DLD1 (cell line): ENCODE measurements around the gene DUSP12.

Experiments
- in situ Hi-C: cut with HindIII; loops from 2 replicates; pipeline ENCODE4 v1.10.0; 2017; ENCODE audit warnings: low sequenced_read_pairs

DUSP12 gene

DNA sequence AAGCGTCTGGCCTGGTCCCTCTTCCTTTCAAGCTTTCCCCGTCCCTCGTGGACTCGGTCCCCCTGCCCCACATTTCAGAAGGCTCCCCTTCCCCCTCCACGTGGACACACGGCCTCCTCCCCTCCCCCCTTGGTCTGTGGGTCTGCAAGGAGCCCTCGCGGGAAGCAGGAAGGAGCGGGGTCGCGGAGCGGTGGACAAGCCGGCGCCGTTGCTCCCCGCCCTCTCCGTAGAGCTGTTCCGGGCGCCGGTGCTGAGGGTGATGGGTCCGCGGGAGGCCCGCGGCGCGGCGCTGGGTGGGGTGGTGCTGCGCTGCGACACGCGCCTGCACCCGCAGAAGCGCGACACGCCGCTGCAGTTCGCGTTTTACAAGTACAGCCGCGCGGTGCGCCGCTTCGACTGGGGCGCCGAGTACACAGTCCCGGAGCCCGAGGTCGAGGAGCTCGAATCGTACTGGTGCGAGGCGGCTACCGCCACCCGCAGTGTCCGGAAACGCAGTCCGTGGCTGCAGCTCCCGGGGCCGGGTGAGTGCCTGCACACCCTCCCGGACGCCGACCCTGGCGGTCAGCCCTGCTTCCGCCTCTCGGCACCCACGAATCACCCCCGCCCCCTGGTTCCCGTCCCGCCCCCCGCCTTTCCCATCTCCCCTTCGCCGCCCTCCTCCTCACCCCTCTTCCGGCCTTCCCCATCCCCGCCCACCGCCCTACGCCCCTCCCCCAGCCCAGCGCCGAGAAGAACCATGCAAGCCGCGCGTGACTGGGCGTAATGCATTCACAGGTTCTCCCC is 22.9 kb upstream of the DUSP12 start:
- in situ Hi-C loops: no loop called here

DNA sequence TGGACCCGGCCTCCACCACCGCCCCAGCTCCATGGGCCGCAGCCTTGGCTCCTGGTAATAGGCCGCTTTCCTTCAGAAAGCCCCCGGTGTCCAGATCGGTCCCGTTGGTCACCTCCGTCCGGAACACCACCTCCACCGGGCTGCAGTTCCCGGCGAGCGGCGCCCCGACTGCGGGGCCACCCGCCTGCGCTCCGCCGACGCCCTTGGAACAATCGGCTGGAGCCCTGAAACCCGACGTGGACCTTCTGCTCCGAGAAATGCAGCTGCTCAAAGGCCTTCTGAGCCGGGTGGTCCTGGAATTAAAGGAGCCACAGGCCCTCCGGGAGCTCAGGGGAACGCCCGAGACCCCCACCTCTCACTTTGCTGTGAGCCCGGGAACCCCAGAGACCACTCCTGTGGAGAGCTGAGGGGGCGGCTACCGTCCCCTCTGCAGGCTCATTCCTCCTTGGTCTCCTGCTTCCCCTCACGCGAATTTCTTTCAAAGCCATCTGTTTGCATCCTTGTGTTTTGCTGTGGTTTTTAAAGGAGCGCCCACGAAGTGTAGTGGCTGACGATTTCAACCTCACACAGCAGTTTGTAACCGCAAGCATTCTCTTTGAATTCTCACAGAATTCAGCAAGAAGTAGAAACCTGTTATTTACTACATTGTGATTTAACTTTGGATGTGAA is 22.2 kb upstream of the DUSP12 start:
- in situ Hi-C loops: no loop called here

DNA sequence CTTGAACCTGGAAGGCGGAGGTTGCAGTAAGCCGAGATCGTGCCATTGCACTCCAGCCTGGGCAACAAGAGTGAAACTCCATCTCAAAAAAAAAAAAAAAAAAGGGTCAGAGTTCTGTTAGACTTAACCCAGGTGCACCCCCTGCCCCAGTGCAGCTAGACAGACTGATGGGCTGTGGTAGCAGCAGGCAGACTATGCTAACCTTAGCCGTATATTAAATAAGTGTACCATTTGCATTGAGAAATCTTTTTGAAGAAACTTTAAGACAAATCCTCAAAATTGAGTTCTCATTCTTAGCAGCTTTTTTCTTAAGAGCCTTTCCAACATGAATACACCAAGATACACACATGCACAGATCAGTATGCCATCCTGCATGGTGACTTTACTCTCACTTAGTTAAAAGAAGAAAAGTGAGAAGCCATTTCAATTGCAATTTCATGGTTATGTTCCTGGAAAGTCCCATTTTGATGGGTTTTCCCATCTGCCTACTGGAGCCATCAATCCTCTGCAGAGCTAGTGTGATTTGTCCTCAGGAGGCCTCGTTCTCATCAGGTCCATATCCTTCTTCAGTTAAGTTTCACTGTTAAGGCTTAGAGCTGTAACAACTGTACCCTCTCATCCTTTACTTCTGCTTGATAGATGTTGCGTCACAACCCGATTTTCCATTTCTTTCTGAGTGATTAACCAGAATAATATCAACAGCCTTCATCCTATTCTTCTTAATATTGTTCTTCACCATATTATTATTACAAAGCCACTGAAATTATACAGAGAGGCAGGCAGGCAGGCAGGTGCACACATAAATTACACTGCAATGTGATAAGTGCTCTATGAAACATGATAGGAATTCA is 21.0 kb upstream of the DUSP12 start:
- in situ Hi-C loops: no loop called here

DNA sequence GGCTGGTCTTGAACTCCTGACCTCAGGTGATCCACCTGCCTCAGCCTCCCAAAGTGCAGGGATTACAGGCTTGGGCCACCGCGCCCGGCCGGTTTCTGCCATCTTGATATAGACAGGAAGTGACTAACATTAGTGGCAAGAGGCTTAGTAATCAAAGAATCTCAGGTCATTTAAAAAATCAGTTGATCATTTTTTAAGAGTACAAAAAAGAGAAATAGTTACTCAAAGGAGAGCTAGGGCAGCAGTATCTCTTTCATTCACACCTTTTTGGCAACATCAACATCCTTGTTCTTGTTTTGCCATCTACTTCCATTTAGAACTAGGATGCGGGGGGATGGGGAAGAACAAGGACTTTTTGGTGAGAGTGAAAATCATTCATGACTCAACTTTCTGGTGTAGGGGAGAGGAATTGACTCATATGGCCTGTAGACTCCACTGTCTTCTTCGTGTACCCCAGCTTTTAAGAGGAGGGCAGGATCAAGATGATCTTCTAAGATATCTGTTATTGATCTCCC is 19.5 kb upstream of the DUSP12 start:
- in situ Hi-C loops: no loop called here

DNA sequence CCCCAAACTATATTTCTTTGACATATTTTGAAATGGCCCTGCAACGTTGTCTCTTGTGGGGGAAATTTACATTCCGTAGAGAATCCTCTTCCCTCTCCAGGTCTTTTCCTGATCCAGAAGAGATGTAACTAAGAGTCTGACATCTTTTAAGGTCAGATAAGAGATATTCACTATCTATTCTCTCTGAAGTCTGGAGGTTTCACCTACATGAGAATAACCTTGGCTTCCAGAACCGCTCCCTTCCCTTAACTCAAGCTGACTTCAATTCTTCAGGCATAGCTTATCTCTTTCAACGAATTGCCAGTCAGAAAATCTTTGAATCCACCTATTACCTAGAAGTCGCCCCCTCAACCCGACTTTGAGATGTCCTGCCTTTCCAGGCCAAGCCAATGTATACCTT is 18.3 kb upstream of the DUSP12 start:
- in situ Hi-C loops: no loop called here

DNA sequence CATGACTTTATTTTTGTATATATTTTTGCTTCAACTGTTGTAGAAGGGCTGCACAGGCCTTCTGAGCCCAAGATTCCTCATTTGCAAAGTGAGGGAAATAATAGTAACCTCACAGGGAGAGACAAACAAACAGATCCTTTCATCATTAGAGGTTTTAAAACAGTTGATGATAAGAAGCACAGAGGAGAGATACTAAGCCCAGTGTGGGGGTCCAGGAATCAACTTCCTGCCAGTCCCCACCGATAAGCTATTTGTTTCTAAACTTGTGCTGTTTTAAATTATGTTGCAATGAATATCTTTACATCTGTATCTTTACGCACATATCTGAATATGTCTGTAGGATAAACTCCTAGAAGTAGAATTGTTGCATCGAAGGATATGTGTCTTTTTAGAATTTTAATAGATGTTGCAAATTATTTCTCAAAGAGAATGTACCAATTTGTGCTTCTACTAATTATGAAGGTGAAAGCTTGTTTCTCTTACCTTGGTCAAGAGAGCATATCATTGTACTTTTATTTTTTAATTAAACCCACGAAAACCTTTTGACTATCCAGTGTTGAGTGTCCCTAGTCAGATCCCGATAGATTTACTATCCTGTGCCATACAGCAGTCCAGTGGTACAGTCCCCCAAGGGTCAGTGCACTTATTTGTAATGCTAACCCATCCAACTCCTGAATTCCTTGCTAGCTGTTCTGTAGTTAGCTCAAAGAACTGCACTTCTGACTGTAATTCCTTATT is 17.4 kb upstream of the DUSP12 start:
- in situ Hi-C loops: no loop called here

DNA sequence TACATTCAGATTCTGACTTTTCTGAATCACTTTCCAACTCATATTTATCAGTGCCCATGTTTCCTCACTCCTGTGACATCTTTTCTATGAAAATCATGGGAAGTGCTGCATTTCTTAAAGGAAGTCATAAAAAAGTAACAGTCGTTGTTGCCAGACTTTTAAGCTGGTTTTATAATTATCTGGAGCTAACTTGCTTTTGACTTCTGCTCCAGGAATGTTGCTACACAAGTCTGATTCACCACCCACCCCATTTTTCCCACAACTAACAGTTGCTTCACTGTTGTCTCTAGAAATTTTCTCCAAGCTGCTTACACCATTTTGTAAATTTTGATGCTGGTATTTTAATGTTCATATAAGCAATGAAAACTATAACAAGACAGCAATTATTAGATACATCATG is 16.1 kb upstream of the DUSP12 start:
- in situ Hi-C loops: no loop called here

DNA sequence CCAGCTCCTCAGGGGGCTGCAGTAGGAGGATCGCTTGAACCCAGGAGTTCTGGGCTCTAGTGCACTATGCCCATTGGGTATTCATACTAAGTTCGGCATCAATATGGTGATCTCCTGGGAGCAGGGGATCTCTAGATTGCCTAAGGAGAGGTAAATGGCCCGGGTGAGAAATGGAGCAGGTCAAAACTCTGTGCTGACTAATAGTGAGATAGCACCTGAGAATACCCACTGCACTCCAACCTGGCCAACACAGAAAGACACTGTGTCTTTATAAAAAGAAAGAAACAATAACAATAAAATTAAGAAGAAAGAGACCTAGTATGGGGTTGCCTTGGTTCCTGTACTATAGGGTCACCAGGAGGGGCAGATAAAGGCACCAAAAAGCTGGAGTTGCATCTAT is 13.7 kb upstream of the DUSP12 start:
- in situ Hi-C loops: no loop called here

DNA sequence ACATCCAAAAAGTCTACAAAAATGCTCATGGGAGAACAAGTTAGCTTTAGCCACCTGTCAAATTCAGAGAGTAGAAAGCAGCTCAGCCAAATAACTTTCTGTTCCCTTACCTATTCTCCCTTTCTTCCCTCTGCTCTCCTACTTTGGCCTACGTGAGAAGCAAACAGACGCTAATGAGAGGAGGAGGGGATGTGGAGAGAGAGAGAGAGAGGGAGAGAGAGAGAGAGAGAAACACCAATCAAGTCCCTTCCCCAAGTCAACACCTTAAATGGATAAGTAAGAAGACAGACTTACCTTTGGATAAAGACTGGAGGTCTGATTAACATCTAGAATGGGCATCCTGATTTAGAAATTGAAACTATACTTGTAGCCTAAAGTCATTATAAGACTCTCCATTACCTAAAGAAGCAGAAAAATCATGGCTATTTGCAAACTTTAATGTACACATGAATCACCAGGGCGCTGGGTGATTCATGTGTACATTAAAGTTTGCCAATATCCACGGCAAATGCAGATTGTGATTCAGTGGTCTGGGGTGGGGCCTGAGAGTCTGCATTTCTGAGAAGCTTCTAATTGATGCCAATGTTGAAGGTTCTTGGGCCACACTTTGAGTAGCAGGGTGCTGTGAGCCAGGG is 13.1 kb upstream of the DUSP12 start:
- in situ Hi-C loops: no loop called here

DNA sequence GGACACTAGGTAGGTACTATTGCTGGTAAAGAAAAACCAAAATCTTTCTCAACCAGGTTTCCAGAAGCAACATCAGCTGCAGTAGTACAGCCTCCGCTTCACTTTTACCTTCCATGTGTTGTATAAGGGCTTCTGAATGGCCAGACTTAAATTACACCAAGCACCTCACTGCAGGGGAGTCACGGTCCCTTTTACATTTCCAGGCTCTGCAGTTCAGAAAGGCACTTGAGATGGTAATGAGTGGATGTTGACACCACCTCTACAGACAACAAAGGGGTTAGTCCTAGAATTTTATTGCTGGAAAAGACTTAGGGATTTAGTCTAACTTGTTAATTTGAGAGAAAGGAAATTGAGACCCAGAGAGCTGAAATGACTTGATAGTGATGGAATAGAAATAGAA is 12.0 kb upstream of the DUSP12 start:
- in situ Hi-C loops: no loop called here

DNA sequence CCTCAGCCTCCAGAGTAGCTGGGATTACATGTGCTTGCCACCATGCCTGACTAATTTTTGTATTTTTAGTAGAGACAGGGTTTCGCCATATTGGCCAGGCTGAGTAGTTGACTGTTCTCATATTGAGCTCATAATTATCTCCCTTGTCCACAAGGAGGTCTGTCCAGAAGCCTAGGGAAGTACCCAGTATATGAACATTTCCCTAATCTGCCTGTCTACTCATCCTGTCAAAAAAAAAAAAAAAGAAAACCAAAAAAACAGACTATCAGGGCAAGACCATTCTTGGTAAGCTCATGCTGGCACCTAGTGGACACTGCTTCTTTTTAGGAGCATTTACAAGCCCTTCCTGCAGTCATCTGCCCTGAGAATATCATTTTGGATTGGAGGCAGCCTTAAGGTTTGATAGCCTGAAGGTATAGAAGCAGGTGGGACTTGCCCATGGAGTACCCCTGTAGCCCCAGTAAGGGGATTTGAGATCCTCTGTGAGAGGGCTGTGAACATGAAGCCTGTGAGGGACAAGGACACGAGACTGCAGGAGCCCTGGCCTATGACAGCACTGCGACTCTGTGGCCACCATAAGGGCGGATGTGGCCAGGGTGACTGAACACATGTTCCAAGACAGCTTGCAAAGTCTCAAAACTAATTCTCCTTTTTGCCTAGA is 10.8 kb upstream of the DUSP12 start:
- in situ Hi-C loops: no loop called here

DNA sequence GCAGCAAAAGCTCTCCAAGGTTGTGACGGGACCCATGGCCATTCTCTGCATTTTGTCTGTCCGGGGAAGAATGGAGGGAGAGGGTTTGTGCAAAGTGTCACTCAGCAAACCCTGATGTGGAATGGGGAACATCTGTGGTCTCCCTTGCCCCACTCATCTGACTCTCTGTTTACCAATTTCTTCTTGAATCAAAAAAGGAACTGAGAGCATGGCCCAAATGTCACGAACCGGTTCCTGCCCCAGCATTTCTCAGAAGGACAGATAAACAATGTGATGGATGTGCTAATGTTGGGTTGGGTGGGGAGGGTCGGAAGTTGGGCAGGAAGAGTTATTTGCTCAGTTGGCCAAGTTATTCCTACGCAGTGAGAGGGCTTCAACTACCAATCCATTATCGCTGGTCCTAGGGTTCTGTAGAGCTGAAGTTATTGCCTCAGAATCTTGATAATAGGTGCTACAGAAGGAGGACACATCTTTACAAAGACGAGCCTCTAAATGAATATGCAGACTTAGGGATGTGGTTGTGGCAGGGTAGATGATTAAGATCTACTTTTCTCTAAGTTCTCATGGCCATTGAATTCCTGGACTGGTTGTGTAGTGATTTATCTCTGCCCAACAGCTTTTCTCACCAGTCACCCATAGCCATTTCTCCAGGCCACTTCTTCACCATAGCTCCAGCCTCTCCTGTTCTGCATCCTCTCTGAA is 9.6 kb upstream of the DUSP12 start:
- in situ Hi-C loops: loop anchor here (10.0 kb wide), 1 partner anchor 255 kb away; no protein-coding TSS in a partner anchor

DNA sequence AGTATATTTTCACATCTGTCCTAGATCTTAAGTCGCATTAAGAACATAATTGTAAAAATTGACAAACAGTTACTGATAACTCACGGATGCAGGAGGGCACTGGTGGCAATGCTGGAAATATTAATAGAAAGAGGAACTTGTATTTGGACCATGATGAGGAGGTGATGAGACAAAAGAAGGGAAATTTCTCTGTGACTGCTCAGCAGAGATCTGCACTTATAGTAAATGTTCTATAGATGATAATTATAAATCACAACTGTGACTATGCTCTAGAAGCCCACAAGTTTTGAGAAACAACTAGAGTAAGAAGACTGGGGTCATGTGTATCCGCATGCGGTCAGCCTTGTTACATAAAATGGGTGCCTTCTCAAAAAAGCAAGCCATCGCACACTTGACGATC is 8.7 kb upstream of the DUSP12 start:
- in situ Hi-C loops: loop anchor here (10.0 kb wide), 1 partner anchor 256 kb away; no protein-coding TSS in a partner anchor

DNA sequence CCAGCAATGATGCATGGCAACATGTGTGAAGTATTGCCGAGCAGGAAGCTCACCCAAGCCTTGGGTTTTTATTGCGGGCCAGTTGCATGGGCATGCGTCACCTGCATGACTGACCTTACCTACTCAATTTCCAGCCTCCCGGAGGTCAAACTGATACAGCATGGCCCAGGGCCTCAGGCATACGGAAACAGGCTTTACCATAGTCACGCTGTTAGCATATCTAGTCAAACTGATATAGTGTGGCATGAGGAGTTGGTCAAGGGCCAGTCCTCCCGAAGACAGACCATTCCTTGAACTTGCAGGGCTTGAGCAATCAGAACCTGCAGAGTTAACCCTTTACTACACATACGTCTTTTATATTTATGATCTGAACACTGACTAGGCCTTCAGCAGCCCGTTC is 6.4 kb upstream of the DUSP12 start:
- in situ Hi-C loops: loop anchor here (10.0 kb wide), 1 partner anchor 258 kb away; no protein-coding TSS in a partner anchor

DNA sequence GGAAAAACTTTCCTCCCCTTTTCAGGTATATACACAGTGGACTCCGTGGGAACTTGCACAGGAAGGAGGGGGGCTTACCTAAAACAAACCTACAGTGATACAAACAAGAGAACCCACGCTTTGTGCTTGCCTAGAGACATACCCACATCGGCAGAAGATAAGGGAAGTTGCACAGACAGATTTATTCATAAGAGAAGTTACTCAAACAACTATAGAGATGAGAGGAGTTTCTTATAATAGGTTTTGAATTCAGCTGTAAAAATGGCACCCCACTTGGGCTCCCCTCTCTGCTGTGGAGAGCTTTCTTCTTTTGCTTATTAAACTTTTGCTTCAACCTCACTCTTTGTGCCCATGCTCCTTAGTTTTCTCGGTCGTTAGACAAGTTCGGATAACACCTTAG is 1.8 kb upstream of the DUSP12 start:
- in situ Hi-C loops: loop anchor here (10.0 kb wide), 1 partner anchor 263 kb away; no protein-coding TSS in a partner anchor

DNA sequence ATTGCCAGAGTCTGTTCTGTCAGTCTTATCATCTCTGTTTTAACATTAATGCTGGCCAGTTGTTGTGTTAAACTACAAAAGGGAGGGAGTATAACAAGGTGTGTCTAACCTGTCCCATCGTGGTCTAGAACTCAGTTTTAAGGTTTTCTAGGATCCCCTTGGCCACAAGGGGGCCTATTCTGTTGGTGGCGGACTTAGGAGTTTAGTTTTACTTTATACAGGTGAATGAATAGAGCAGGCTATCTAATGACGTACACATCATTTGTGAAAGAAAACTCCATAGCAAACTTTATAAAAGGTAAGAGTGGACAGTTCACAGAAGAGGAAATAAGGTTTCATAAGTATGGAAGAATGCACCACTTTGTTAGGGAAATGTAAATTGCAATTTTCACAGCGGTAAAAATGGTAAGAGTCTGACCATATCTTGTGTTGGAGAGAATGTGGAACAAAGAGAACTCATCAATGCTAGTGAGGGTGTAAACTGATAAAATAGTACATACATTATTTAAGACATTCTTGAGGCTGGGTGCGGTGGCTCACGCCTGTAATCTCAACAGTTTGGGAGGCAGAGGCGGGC is 14.0 kb downstream of the DUSP12 start:
- in situ Hi-C loops: no loop called here

DNA sequence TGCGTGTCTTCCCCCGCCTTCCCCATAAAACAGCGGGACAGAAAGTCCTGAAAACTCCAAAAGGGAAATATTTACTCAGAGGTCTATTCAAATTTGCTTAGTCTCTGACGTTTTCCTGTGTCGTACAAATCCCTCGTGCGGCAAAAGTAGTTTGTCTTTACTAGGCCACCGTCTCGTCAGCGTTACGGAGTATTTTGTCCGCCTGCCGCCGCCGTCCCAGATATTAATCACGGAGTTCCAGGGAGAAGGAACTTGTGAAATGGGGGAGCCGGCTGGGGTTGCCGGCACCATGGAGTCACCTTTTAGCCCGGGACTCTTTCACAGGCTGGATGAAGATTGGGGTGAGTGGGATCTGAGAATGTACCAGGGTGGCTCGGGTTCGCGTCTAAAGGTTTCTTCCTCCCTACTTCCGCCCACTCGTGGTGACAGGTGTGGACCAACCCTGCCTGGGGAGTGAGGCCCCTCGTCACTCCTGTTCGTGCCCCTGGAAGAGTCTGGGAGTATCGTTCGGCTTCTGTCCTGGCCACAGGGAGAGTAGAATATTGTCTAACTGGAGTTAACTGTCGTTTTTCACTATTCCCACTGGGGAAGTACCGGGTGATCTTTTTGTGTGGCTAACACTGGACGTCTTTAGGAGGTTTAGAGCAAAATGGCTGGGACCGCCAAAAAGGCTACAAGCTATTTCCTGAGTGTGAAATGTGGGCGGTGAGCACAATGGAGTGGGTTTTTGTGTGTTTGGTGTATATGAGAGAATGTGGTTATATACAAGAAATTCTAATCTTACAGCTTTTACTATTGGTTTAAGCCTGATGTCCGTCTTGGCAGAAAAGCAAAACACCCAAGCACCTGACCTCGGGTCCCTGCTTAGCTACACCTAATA is 16.8 kb downstream of the DUSP12 start, which contains the start of gene ATF6:
Gene ATF6 (plus strand): TSS at position 219 of the 880 bp plus-strand sequence. CDS start 41 bp downstream, at position 260.
- in situ Hi-C loops: no loop called here
